ENCODE results near the gene MAML1.

DNA sequence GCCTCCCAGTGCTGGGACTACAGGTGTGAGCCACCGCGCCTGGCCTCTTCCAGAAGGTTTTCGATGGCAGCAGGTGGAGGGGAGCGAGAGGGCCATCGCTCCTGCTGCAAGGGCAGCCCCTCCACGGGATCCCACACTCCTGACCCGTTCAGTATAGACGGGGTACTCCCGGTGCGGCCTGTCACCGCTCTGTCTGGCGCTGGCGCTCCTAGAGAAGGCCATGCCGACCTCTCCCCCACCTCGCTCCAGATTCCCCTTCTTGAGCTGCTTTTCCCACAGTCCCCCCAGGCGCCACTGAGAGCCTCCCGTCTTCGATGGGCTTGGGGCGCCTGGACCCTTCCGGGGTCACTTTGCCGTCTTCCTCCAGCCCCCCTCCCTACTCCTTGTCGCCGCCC, 83.8 kb downstream of the MAML1 start:
- no peak for TF ChIP-seq EZH2 (IDR thresholded peaks at IDR 0.05; ENCODE audit: insufficient read depth, poor library complexity, severe bottlenecking)
- TF ChIP-seq EZH2phosphoT487 (IDR thresholded peaks at IDR 0.05; ENCODE audit: insufficient read depth, low read depth): no peak

All from GM23248 (cell line).